BE2C (cell line): Measurements from ENCODE around the gene C10orf105.
A peak's percentile ranks its signal among the peaks of the same experiment; 100 is the strongest.

ENCODE experiments used
- DNase-seq: peaks from one replicate; pipeline ENCODE4 v3.0.0-alpha.2; 2020
- H3K27me3 ChIP-seq: fragments of 250-450 bp; sonication (Bioruptor Pico); 2 replicates; pipeline ENCODE4 v1.5.1; 2020; ENCODE audit warnings: mild to moderate bottlenecking
- H3K36me3 ChIP-seq: fragments of 250-450 bp; sonication (Bioruptor Pico); 2 replicates; pipeline ENCODE4 v1.5.1; 2020; ENCODE audit warnings: mild to moderate bottlenecking
- H3K4me1 ChIP-seq: fragments of 250-450 bp; sonication (Bioruptor Pico); 2 replicates; pipeline ENCODE4 v1.5.1; 2020
- H3K4me3 ChIP-seq: 2 replicates; pipeline ENCODE4 v1.5.1; 2011; ENCODE audit warnings: low read depth, low read length
- H3K9me3 ChIP-seq: fragments of 250-450 bp; sonication (Bioruptor Pico); 2 replicates; pipeline ENCODE4 v1.5.1; 2020
- TF ChIP-seq, protein P1 (sequence below): IDR thresholded peaks from 2 replicates; pipeline ENCODE4 v1.5.1; 2012; ENCODE audit warnings: mild to moderate bottlenecking, low read depth, low read length

Gene C10orf105

DNA sequence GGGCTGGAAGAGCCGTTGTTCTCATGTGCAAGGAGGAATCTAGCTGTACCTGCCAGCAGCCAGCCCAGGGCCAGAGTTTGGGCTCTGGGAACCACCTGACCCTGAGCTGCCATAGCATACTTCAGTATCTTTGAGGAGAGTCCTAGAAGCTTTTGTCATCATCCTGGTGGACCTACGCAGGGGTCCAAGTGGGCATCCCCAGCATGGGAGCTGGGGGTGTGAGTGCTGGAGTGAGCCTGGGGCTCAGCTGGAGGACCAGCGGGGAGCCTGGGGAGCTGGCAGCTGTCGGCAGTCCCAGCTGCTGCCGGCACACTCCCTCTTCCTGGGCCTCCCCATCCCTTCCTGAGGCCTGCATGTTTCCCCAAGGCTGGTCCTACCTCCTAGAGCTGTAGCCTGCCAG lies 32.5 kb downstream of the C10orf105 start:
- Histone ChIP-seq H3K4me1 (no peaks in the 10 kb centered on the region), H3K4me3 (no peak overlapping the region), H3K9me3 (no peaks in the 10 kb centered on the region; the same call in 1 of the 2 replicates), H3K36me3 (no peaks in the 10 kb centered on the region), H3K27me3 (no peaks in the 10 kb centered on the region)
- DNase-seq: no peak
- TF ChIP-seq, protein P1, sequence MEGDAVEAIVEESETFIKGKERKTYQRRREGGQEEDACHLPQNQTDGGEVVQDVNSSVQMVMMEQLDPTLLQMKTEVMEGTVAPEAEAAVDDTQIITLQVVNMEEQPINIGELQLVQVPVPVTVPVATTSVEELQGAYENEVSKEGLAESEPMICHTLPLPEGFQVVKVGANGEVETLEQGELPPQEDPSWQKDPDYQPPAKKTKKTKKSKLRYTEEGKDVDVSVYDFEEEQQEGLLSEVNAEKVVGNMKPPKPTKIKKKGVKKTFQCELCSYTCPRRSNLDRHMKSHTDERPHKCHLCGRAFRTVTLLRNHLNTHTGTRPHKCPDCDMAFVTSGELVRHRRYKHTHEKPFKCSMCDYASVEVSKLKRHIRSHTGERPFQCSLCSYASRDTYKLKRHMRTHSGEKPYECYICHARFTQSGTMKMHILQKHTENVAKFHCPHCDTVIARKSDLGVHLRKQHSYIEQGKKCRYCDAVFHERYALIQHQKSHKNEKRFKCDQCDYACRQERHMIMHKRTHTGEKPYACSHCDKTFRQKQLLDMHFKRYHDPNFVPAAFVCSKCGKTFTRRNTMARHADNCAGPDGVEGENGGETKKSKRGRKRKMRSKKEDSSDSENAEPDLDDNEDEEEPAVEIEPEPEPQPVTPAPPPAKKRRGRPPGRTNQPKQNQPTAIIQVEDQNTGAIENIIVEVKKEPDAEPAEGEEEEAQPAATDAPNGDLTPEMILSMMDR: no peak

DNA sequence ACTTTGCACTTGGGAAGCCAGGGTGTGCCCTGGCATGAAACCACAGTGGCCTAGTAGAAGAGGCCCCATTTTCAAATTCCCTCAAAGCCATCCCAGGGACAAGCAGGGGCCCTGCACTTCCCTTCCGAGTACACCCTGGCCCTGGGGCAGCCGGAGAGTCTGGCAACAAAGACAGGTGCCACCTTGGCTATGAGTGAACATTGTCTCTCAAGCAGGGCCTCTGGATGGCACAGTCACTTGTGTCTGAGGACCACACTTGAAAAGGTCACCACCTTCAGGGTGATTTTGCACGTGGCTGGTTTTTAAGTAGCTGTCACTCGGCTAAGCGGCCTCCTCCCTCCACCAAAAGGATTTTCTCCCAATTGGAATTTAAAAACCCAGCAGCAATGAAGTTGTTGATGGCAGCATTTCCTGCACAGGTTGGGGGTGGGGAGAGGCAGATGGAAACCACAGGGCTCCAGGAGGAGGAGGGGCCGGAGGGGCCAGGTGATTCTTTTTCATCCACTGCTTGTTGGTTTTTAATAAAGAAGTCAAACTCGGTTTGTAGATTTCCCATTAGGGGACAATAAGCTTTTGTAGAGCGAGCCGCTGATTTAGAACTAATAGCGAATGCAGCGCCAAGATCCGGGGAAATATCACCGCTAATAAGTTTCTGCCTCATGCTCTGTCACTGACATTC lies 33.9 kb downstream of the C10orf105 start:
- no peaks in the 10 kb centered on the region for H3K36me3 ChIP-seq
- no peaks in the 10 kb centered on the region; the same call in 1 of the 2 replicates for H3K9me3 ChIP-seq
- H3K4me3 ChIP-seq: no peak overlapping the region
- DNase-seq: no peak
- H3K4me1 ChIP-seq: no peaks in the 10 kb centered on the region
- TF ChIP-seq, protein P1: no peak
- no peaks in the 10 kb centered on the region for H3K27me3 ChIP-seq

DNA sequence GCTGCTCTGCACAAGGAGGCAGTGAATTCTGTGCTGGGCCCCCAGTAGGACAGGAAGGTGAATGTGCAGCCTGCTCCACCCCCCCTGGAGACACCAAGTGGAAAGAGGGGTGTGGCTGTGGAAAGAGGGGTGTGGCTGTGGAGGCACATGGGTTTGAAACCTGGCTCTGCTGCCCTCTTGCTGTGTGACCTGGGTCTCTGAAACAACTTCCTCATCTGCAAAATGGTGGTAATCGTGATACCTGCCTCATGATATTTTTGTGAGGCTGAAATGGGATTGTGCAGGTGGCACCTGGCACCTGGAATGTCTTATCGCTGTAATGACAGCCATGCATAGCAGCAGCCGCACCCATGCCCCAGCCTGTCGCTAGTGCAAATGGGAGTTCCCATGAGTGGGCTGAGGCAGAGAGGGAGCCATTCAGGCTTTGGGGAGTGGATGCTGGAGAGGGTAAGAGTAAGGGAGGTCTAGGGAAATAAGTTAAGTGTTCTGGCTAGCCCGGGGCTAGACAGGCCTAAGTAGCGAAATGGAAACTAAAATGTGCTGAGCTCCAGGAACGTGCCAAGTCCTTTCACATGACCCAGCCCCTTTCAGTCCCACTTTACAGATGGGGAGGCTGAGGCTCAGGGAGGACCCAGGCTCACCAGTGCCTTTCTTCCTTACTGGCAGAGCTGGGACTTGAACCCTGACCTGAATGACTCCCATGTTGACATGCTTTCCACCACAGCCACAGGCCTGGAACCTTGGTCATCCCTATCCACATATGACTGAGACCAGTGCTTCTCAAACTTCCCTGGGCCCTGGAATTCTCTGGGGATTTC lies 35.0 kb downstream of the C10orf105 start:
- TF ChIP-seq, protein P1: peak; percentile 15; the same call in 1 of the 2 replicates
- Histone ChIP-seq H3K4me3 (no peak overlapping the region), H3K9me3 (no peaks in the 10 kb centered on the region; the same call in 1 of the 2 replicates), H3K36me3 (no peaks in the 10 kb centered on the region), H3K27me3 (no peaks in the 10 kb centered on the region), H3K4me1 (no peaks in the 10 kb centered on the region)
- DNase-seq: no peak

DNA sequence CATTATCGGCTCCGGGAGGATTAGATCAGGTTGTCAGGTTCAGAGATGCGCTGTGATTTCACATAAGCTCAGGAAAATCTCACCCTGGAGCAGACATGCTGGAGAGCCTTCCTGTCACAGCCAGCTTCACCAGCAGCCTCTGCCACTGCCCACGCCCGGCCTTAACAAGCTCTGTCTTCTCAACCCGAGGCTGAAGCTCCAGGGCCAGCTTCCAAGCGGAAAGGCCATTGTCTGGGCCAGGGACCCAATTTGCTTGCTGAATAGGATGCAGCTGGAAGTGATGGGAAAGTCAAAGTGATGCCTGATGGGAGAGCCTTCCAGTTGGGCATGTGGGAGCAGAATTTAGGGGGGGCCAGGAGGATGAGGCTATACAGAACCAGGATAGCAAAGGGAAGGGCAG lies 36.3 kb downstream of the C10orf105 start:
- Histone ChIP-seq H3K9me3 (no peaks in the 10 kb centered on the region), H3K27me3 (no peaks in the 10 kb centered on the region), H3K4me3 (no peak overlapping the region), H3K36me3 (no peaks in the 10 kb centered on the region), H3K4me1 (no peaks in the 10 kb centered on the region)
- TF ChIP-seq, protein P1: no peak
- DNase-seq: no peak

DNA sequence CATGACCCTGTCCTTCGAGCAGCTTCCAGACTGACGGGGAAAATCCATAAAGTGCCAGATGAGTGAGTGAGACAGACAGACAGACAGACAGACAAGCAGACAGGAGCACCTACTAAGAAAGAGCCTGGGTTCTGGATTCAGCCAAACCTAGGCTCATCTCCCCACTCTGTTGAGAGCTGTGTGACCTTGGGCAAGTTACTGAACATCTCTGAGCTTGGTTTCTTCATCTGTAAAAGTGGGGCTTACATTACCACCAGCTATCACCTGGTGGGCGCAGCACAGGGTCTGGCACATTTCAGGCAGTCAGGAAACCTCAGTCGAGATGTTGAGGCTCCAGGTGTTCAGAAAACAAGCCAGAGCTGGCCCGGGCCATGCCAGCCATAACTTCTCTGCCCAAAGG lies 37.6 kb downstream of the C10orf105 start:
- H3K36me3 ChIP-seq: no peaks in the 10 kb centered on the region
- H3K4me1 ChIP-seq: no peaks in the 10 kb centered on the region
- no peaks in the 10 kb centered on the region for H3K27me3 ChIP-seq
- DNase-seq: no peak
- TF ChIP-seq, protein P1: no peak
- H3K9me3 ChIP-seq: no peaks in the 10 kb centered on the region
- H3K4me3 ChIP-seq: no peak overlapping the region

DNA sequence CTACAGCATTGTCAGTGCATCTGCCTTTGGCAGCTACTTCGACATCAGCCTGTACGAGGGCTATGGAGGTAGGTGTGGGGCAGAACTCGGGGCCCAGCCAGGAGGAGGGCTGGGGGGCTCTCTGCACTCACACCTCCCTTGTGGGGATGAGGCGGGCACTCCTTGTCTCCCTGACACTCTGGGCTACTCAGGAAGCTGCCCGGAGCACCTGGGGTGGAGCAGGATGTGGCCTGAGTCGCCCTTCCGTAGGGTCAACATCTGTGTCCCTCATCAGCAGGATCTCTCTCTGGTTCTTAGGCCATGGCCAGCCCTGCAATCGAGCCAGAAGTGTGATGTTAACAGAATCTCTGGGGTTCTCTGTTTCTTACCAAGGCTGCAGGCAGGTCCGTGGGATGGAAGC lies 40.2 kb downstream of the C10orf105 start:
- Histone ChIP-seq H3K9me3 (no peaks in the 10 kb centered on the region), H3K27me3 (no peaks in the 10 kb centered on the region), H3K4me3 (no peak overlapping the region), H3K36me3 (no peaks in the 10 kb centered on the region), H3K4me1 (no peaks in the 10 kb centered on the region)
- TF ChIP-seq, protein P1: no peak
- no peak for DNase-seq
